Inflammatory macrophage treated with lipopolysaccharide for 1 hour (primary cell): ENCODE results near the gene ADH6.
"Not testable (repeated sequence)": the region's sequence is repeated elsewhere in the genome, so short reads cannot be mapped to it uniquely, and the experiment has no call there.

ENCODE experiments used
- DNase-seq, 2 donors: peaks; one replicate each; pipeline ENCODE4 v3.0.0-alpha.2; 2020 to 2022

ADH6 gene

GRCh38 chr4:99189900-99190299, 29.1 kb downstream of the ADH6 start:
- not testable (repeated sequence) for DNase-seq

- no peak for DNase-seq
Measured at GRCh38 chr4:99186029-99186428, 33.0 kb downstream of the ADH6 start.

- DNase-seq, result no peak
Measured at GRCh38 chr4:99185581-99185980, 33.5 kb downstream of the ADH6 start.

DNA sequence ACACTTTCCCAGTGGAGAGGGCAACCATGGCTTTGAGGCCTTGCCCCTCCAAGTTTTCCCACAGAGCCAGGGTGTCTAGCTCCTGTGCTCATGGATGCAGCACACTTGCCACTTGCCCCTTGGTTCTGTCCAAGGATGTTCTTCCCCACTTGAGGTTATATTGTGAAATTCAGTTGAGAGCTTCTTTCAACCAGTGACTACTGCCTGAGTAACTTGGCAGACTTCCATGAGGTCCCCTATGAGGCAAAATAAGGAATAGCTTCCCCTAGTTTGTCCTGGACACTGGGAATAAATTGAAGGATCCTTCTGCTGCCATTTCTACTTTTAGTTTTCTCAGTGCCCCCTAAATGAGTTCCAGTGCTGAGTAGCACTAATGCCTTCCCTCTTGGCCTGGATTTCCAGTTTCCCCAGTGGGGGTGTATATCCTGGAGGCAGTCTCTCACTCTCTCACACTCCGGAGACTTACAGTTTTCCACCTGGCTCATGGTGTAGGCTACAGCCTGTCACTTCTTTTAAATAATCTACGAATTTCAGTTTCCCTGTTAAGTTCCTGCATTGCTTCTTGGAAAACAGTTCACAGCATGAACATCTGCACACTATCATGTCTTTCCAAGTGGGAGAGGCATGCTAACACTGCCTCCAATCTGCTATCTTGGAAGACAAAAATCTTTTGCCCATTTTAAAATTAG, 38.5 kb downstream of the ADH6 start:
- DNase-seq, result no peak

- DNase-seq, result no peak
Measured at GRCh38 chr4:99179626-99180025, 39.4 kb downstream of the ADH6 start.

DNA sequence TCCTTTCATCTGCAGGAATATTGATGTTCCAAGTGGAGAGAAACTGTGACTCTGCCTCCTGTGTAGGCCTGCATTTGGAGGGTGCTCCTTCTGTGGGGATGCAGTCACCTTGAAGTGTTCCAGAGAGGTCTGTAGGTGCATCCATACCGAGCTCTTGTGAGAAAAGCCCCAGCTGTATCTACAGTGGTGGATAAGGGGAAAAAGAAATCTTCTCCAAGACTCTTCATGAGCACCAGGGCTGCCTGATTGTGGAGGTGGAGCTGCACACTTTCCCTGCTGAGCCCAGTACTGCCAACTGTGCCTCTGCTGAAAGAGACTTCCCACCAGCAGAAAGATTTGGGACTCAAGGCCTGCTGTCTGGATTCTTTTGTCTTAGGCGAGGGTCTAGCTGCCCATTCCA, 39.9 kb downstream of the ADH6 start:
- no peak for DNase-seq

- DNase-seq, result no peak
Measured at GRCh38 chr4:99166544-99166943, 52.5 kb downstream of the ADH6 start.

DNA sequence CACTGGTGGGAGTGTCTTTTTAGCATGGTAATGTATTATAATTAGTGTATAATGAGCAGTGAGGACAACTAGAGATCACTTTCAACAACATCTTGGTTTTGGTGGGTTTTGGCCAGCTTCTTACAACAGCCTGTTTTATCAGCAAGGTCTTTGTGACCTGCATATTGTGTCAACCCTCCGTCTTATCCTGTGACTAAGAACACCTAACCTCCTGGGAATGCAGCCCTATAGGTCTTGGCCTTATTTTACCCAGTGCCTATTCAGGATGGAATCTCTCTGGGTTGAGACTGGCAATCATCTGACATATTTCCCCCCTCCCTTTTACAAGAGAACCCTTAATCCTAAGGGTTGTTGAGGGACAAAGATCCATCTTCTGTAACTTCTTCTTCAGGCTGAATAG, 53.1 kb downstream of the ADH6 start:
- no peak for DNase-seq

- no peak for DNase-seq
Measured at GRCh38 chr4:99161373-99162099, 57.5 kb downstream of the ADH6 start.

DNA sequence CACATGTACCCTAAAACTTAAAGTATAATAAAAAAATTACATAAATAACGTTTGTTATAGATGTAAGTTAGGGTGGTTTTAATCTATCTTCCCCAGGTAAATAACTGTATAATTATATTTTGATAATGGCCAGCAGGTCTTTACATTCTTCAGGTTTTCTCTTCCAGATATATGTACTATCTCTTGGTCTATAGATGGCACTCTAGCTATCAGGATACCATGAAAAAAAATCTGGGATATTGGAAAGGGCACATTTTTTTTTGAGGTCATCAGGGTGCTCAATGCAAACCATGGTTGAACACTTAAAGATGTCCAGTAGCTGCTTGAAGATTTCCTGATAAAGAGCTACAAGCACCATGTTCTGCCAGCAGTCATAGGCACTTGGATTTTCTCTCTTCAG, 59.3 kb downstream of the ADH6 start:
- no peak for DNase-seq

- no peak for DNase-seq
Measured at GRCh38 chr4:99157478-99157935, 61.5 kb downstream of the ADH6 start.

DNA sequence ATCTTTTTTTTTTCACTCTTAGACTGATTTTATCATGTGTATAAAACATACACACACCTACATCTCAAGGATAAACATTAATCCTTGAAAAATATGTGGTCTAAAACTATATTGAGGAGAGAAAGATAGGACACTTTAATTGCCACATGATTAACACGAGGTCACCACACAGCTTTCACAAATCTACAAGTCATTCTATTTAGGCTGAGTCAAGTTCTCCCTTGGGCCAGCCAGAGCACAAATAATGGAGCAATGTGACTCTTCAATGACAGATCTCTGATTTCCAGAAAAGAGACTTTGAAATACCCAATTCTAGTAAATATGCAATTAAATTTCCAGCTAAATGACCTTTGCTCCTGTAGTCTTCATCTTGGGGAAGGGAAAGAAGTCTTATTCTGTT, 62.1 kb downstream of the ADH6 start:
- no peak for DNase-seq

DNA sequence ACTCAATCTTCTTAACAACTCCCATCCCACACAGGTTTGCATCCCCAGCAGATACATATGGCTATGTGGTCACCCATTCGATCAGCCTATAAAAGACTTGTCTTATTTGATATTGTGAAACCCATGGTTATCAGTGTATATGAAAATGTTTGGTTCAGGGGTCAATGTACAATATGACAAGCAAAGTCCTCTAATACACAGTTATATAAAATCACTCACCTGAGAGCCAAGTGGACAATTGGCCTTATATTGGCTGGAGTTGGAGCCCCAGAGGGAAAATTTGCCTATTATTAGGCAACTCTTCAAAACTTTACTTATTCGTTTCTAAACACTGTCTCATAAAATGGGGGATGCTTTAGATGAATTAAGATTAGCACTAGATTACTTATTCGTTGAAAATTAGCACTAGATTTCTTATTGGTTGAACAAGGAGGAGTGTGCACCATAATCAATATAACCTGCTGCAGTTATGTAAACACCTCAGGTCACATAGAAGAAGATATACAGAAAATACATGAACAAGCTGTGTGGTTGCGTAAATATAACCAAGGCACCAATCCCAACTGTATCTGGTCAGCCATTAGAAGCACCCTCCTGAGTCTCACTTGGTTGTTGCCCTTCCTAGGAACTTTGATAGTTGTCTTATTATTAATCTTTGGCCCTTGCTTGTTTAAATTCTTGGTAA, 64.2 kb downstream of the ADH6 start:
- no peak for DNase-seq
